HG02981 (cell line): ENCODE data around the gene USP8.

Experiments used
- ATAC-seq: cut with Tn5 transposase; IDR thresholded peaks from one replicate; pipeline ENCODE4 v1.9.1; 2021; ENCODE audit warnings: mild to moderate bottlenecking, moderate library complexity; ENCODE audit not compliant: unreplicated experiment

The USP8 gene

GRCh38 chr15:50531766-50532165, 107.6 kb downstream of the USP8 start:
- ATAC-seq: no peak

GRCh38 chr15:50542887-50543210, 118.6 kb downstream of the USP8 start:
- ATAC-seq: no peak

DNA sequence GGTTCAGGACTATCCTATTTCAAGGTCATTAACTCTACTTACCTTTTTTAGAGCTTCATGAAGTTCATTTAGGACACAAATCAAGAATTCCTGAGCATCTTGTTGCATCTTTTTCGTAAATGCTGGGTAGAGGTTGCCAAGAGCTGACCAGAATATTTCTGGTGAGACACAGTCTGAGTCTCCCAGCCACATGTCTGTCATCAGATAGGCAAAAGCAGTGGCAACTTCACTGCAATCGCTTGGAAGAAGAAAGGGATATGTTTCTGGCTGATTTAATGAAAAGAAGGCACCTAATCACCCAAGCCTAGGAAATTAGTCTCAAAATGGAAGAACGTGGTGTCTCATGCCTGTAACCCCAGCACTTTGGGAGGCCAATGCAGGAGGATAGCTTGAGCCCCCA, 119.4 kb downstream of the USP8 start:
- ATAC-seq: no peak

DNA sequence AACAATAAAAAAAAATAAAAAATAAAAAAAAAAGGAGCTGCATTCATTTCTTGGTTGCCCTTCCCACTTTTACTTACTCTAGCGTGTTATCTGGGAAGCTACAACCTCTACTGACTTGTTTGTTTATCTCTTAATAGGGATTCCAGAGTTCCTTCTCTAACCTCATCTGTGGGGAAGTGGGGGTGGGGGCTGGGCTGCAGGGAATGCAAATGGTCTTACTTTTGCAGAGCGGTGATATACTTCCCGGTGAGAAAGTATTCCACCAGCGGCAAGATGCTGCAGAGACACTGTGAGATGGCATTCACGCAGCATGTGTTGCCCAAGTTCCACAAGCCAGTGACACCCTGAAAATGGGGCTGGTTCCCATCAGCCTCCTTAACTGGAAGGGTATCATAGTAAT, 120.2 kb downstream of the USP8 start:
- no peak for ATAC-seq

- no peak for ATAC-seq
Observed at GRCh38 chr15:50546566-50546965, 122.4 kb downstream of the USP8 start, which contains the start of gene USP50. TSS of gene USP50 (minus strand) at chr15:50546666. CDS start at chr15:50546525, 141 bp downstream.

- no peak for ATAC-seq
Observed at GRCh38 chr15:50549326-50549725, 125.1 kb downstream of the USP8 start.

- ATAC-seq: no peak
Observed at GRCh38 chr15:50552238-50552637, 128.0 kb downstream of the USP8 start.

GRCh38 chr15:50556642-50557371, 132.6 kb downstream of the USP8 start:
- no peak for ATAC-seq

DNA sequence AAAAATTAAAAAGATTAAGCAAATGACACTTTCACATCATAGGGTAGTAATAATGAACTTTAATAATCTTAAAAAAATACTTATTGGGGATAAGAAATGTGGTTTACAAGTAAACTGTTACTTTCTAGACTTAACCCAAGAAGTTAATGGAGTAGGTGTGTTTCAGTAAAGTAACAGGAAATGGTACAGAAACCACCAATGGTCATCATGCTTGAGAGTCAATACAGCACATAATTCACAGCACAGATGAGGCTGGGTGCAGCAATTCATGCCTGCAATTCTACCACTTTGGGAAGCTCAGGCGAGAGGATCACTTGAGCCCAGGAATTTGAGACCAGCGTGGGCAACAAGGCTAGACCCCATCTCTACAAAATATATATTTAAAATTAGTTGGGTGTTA, 133.8 kb downstream of the USP8 start:
- ATAC-seq: no peak

DNA sequence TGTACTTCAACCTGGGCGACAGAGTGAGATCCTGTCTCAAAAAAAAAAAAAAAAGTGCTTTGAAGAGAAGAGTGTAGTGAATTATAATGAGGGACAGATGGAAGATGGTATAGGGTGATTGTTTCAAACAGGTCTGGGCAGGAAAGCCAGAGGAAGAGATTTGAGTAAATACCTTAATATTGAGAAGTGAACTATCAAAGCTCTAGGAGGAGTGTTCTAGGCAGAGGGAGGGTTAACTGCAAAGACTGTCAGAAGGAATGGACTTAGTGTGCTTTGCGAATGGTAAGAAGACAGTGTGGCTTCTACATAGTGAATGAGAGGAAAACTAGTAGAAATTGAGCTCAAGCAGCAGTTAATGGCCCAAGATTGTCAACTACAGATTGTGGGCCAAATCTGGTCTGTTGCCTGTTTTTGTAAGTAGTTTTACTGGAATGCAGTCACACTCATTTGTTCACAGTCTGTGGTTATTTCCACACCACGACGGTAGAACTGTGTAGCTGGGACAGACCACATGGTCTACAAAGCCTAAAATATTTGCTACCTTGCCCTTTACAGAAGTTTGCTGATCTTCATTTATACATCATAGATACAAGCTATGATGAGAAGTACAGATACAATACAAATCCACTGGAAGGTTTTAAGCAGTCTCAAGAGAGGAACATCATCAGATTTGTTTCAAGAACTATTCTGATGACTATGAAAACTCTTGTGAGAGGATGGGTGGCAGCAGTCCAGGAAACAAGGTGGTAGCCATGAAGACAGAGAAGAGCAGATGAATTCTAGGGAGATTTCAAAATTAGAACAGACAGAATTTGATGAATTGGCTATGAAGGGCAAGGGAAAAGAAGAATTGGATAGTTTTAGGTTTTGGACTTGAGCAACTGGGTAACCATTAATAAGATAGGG, 138.8 kb downstream of the USP8 start:
- no peak for ATAC-seq

- no peak for ATAC-seq
Observed at GRCh38 chr15:50563756-50564155, 139.6 kb downstream of the USP8 start.
